ENCODE data around the gene BTNL2. TPM values are rescaled to one million over a fixed set of nuclear protein-coding genes. Genes with fewer than 3 reads are reported as not detected.

Gene BTNL2
- polyA plus RNA-seq, 1 donor (not counting 4 experiments of a cell fraction or from before 2014, with no cell fraction given): not detected

GRCh38 chr6:32370505-32370904, 36.5 kb downstream of the BTNL2 start:
- no peak overlapping the region for H2AFZ ChIP-seq (ENCODE audit: control insufficient read depth, low read length)
- FAIRE-seq: no peak

DNA sequence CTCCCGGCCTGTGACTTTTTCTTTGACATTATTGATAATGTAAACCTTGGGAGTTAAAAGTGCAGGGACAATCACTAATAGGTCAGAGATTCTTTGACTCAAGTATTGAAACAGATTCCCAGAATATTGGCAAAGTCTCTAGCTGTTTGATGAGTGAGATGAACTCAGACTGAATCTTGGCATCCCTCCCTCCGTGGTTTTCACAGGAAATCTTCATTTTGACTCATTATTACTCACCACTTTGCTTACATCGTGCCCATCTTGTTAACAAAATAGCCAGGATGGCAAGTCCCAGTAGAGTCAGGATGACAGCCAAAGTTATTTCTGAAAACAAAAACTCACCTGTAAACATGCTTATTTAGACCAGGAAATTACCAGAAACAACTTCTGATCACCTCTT, 37.3 kb downstream of the BTNL2 start:
- Histone ChIP-seq H3K27ac (ENCODE audit: control insufficient read depth, insufficient read depth, low read length) (peak overlapping the region; percentile 22), H3K9ac (ENCODE audit: control insufficient read depth, extremely low read depth, insufficient read depth, low read length) (no peak overlapping the region)

More at GRCh38 chr6:32370505-32370904, 36.5 kb downstream of the BTNL2 start:
- no peak for DNase-seq (ENCODE audit: low read depth, low spot score)
- Histone ChIP-seq H3K9me1 (ENCODE audit: control insufficient read depth, extremely low read depth, insufficient read depth, low read length) (no peaks in the 10 kb centered on the region), H3K4me2 (ENCODE audit: control insufficient read depth, extremely low read depth, insufficient read depth, low read depth, low read length) (no peak overlapping the region), H3K9ac (ENCODE audit: control insufficient read depth, extremely low read depth, insufficient read depth, low read length) (no peak overlapping the region), H3K27me3 (ENCODE audit: control insufficient read depth, extremely low read depth, insufficient read depth, low read length) (no peaks in the 10 kb centered on the region), H3K79me2 (ENCODE audit: control insufficient read depth, insufficient read depth, low read length) (no peaks in the 10 kb centered on the region), H3K4me3 (ENCODE audit: control insufficient read depth in 2 of 3, extremely low read depth in 1 of 3, insufficient read depth in 2 of 3, low read depth in 1 of 3, low read length in 3 of 3) (no peak overlapping the region), H3K9me3 (ENCODE audit: control insufficient read depth, low read depth, low read length) (no peaks in the 10 kb centered on the region), H4K20me1 (ENCODE audit: control insufficient read depth, extremely low read depth, insufficient read depth, low read length) (no peaks in the 10 kb centered on the region), H3K36me3 (ENCODE audit: control insufficient read depth in 2 of 2, extremely low read depth in 1 of 2, insufficient read depth in 2 of 2, low read length in 2 of 2) (no peaks in the 10 kb centered on the region), H3K4me1 (ENCODE audit: control insufficient read depth, extremely low read depth, insufficient read depth, low read length) (peaks cover 18% of the 10 kb centered on the region), H3K27ac (ENCODE audit: control insufficient read depth, insufficient read depth, low read length) (no peak overlapping the region)
- dilution Hi-C loops (cut with MboI; ENCODE audit: extremely low pct_ligation_motif_present, low sequenced_read_pairs): no loop called here
- no peak for TF ChIP-seq EZH2 (IDR thresholded peaks at IDR 0.05; ENCODE audit: low read length)
- TF ChIP-seq, protein P1, sequence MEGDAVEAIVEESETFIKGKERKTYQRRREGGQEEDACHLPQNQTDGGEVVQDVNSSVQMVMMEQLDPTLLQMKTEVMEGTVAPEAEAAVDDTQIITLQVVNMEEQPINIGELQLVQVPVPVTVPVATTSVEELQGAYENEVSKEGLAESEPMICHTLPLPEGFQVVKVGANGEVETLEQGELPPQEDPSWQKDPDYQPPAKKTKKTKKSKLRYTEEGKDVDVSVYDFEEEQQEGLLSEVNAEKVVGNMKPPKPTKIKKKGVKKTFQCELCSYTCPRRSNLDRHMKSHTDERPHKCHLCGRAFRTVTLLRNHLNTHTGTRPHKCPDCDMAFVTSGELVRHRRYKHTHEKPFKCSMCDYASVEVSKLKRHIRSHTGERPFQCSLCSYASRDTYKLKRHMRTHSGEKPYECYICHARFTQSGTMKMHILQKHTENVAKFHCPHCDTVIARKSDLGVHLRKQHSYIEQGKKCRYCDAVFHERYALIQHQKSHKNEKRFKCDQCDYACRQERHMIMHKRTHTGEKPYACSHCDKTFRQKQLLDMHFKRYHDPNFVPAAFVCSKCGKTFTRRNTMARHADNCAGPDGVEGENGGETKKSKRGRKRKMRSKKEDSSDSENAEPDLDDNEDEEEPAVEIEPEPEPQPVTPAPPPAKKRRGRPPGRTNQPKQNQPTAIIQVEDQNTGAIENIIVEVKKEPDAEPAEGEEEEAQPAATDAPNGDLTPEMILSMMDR (optimal IDR thresholded peaks at IDR 0.05 in 1 of 3, IDR thresholded peaks at IDR 0.05 in 1 of 3, conservative IDR thresholded peaks at IDR 0.05 in 1 of 3; ENCODE audit: extremely low read depth in 1 of 3, insufficient read depth in 2 of 3, low read length in 3 of 3): no peak

More for the DNA sequence above, 37.3 kb downstream of the BTNL2 start:
- Histone ChIP-seq H3K36me3 (ENCODE audit: control insufficient read depth in 2 of 2, extremely low read depth in 1 of 2, insufficient read depth in 2 of 2, low read length in 2 of 2) (no peaks in the 10 kb centered on the region), H3K27me3 (ENCODE audit: control insufficient read depth, extremely low read depth, insufficient read depth, low read length) (no peaks in the 10 kb centered on the region), H3K9me1 (ENCODE audit: control insufficient read depth, extremely low read depth, insufficient read depth, low read length) (no peaks in the 10 kb centered on the region), H3K9me3 (ENCODE audit: control insufficient read depth, low read depth, low read length) (no peaks in the 10 kb centered on the region), H3K4me2 (ENCODE audit: control insufficient read depth, extremely low read depth, insufficient read depth, low read depth, low read length) (peak overlapping the region; percentile 28), H4K20me1 (ENCODE audit: control insufficient read depth, extremely low read depth, insufficient read depth, low read length) (no peaks in the 10 kb centered on the region), H2AFZ (ENCODE audit: control insufficient read depth, low read length) (no peak overlapping the region), H3K4me1 (ENCODE audit: control insufficient read depth, extremely low read depth, insufficient read depth, low read length) (peaks cover 18% of the 10 kb centered on the region), H3K79me2 (ENCODE audit: control insufficient read depth, insufficient read depth, low read length) (no peaks in the 10 kb centered on the region), H3K4me3 (ENCODE audit: control insufficient read depth in 2 of 3, extremely low read depth in 1 of 3, insufficient read depth in 2 of 3, low read depth in 1 of 3, low read length in 3 of 3) (no peak overlapping the region)
- TF ChIP-seq EZH2 (IDR thresholded peaks at IDR 0.05; ENCODE audit: low read length): no peak
- TF ChIP-seq, protein P1 (optimal IDR thresholded peaks at IDR 0.05 in 1 of 3, IDR thresholded peaks at IDR 0.05 in 1 of 3, conservative IDR thresholded peaks at IDR 0.05 in 1 of 3; ENCODE audit: extremely low read depth in 1 of 3, insufficient read depth in 2 of 3, low read length in 3 of 3): no peak
- peak; percentile 94 for FAIRE-seq
- dilution Hi-C loops (cut with MboI; ENCODE audit: extremely low pct_ligation_motif_present, low sequenced_read_pairs): no loop called here
- peak; percentile 26 for DNase-seq (ENCODE audit: low read depth, low spot score)

Measured in keratinocyte (primary cell).